ENCODE results near the gene PPP1R26. TPM values are rescaled to one million over a fixed set of nuclear protein-coding genes. Genes with fewer than 3 reads are reported as not detected.
"Not testable (repeated sequence)": the region's sequence is repeated elsewhere in the genome, so short reads cannot be mapped to it uniquely, and the experiment has no call there.

PPP1R26 gene
- total RNA-seq, 1 donor from 2014 or later: 50.2 TPM

- Mint-ChIP-seq H3K4me1 (ENCODE audit: low read depth) (no peaks in the 10 kb centered on the region), H3K27ac (no peak overlapping the region), H3K9me3 (ENCODE audit: low read depth) (peaks cover 4% of the 10 kb centered on the region), H3K27me3 (no peaks in the 10 kb centered on the region), H3K36me3 (ENCODE audit: insufficient read depth) (no peaks in the 10 kb centered on the region), H3K4me3 (ENCODE audit: low read depth) (no peak overlapping the region)
- DNase-seq (ENCODE audit: low spot score, unreplicated experiment): no peak
- TF ChIP-seq CTCF (IDR thresholded peaks at IDR 0.05; ENCODE audit: unreplicated experiment): no peak
Measured at GRCh38 chr9:135456436-135457104, 23.0 kb upstream of the PPP1R26 start.

- not testable (repeated sequence) for H3K27ac Mint-ChIP-seq; H3K4me3 Mint-ChIP-seq (ENCODE audit: low read depth); H3K4me1 Mint-ChIP-seq (ENCODE audit: low read depth); H3K9me3 Mint-ChIP-seq (ENCODE audit: low read depth); DNase-seq (ENCODE audit: low spot score, unreplicated experiment); H3K27me3 Mint-ChIP-seq; H3K36me3 Mint-ChIP-seq (ENCODE audit: insufficient read depth)
Measured at GRCh38 chr9:135458478-135458877, 21.1 kb upstream of the PPP1R26 start.

GRCh38 chr9:135461936-135462335 lies 17.6 kb upstream of the PPP1R26 start:
- Mint-ChIP-seq H3K4me3 (ENCODE audit: low read depth) (no peak overlapping the region), H3K36me3 (ENCODE audit: insufficient read depth) (peaks cover 2% of the 10 kb centered on the region), H3K27me3 (no peaks in the 10 kb centered on the region), H3K4me1 (ENCODE audit: low read depth) (no peaks in the 10 kb centered on the region), H3K9me3 (ENCODE audit: low read depth) (no peaks in the 10 kb centered on the region), H3K27ac (no peak overlapping the region)
- DNase-seq (ENCODE audit: low spot score, unreplicated experiment): no peak
- no peak for TF ChIP-seq CTCF (IDR thresholded peaks at IDR 0.05; ENCODE audit: unreplicated experiment)

GRCh38 chr9:135463140-135463539 lies 16.4 kb upstream of the PPP1R26 start:
- H3K4me3 Mint-ChIP-seq (ENCODE audit: low read depth): no peak overlapping the region
- TF ChIP-seq CTCF (IDR thresholded peaks at IDR 0.05; ENCODE audit: unreplicated experiment): no peak
- no peaks in the 10 kb centered on the region for H3K9me3 Mint-ChIP-seq (ENCODE audit: low read depth)
- no peak for DNase-seq (ENCODE audit: low spot score, unreplicated experiment)
- H3K27me3 Mint-ChIP-seq: no peaks in the 10 kb centered on the region
- peaks cover 2% of the 10 kb centered on the region for H3K36me3 Mint-ChIP-seq (ENCODE audit: insufficient read depth)
- peaks cover under 1% of the 10 kb centered on the region for H3K4me1 Mint-ChIP-seq (ENCODE audit: low read depth)
- no peak overlapping the region for H3K27ac Mint-ChIP-seq

- no peak overlapping the region for H3K4me3 Mint-ChIP-seq (ENCODE audit: low read depth)
- H3K27me3 Mint-ChIP-seq: no peaks in the 10 kb centered on the region
- H3K36me3 Mint-ChIP-seq (ENCODE audit: insufficient read depth): peaks cover 2% of the 10 kb centered on the region
- peaks cover 10% of the 10 kb centered on the region for H3K4me1 Mint-ChIP-seq (ENCODE audit: low read depth)
- H3K9me3 Mint-ChIP-seq (ENCODE audit: low read depth): no peaks in the 10 kb centered on the region
- DNase-seq (ENCODE audit: low spot score, unreplicated experiment): no peak
- no peak for TF ChIP-seq CTCF (IDR thresholded peaks at IDR 0.05; ENCODE audit: unreplicated experiment)
- no peak overlapping the region for H3K27ac Mint-ChIP-seq
Measured at GRCh38 chr9:135464181-135464580, 15.4 kb upstream of the PPP1R26 start.

- peak overlapping the region; percentile 17 for H3K27ac Mint-ChIP-seq
- H3K36me3 Mint-ChIP-seq (ENCODE audit: insufficient read depth): peaks cover 2% of the 10 kb centered on the region
- H3K9me3 Mint-ChIP-seq (ENCODE audit: low read depth): no peaks in the 10 kb centered on the region
- no peaks in the 10 kb centered on the region for H3K27me3 Mint-ChIP-seq
- no peak for TF ChIP-seq CTCF (IDR thresholded peaks at IDR 0.05; ENCODE audit: unreplicated experiment)
- no peak for DNase-seq (ENCODE audit: low spot score, unreplicated experiment)
- peaks cover 45% of the 10 kb centered on the region for H3K4me1 Mint-ChIP-seq (ENCODE audit: low read depth)
- peak overlapping the region; percentile 6 for H3K4me3 Mint-ChIP-seq (ENCODE audit: low read depth)
Measured at GRCh38 chr9:135468854-135469521, 10.6 kb upstream of the PPP1R26 start.

Data from progenitor cell of endocrine pancreas (in vitro differentiated cells).